Breast epithelium (tissue), 4 donors: ENCODE results near the gene B4GALT2. TPM values are rescaled to one million over a fixed set of nuclear protein-coding genes. Genes with fewer than 3 reads are reported as not detected.
A peak's percentile ranks its signal among the peaks of the same experiment; 100 is the strongest.

Source experiments
- DNase-seq, 2 donors: peaks; one replicate each; pipeline ENCODE4 v3.0.0-alpha.2; 2019; ENCODE audit warnings: low spot score in 2 of 2
- H3K27ac ChIP-seq, 2 donors: fragments of 200-600 bp; sonication (generic) in 1 of 2; one replicate each; pipeline ENCODE4 v1.5.1; 2016 to 2019; ENCODE audit warnings: mild to moderate bottlenecking in 1 of 2
- H3K27me3 ChIP-seq, 2 donors: fragments of 200-600 bp; sonication (generic) in 1 of 2; one replicate each; pipeline versions ENCODE4 v1.5.1 to v1.6.0; 2017 to 2019; ENCODE audit warnings: control low read depth in 1 of 2, mild to moderate bottlenecking in 1 of 2
- H3K36me3 ChIP-seq: fragments of 200-600 bp; one replicate; pipeline ENCODE4 v1.5.1; 2019
- H3K4me1 ChIP-seq, 2 donors: fragments of 200-600 bp; sonication (generic); one replicate each; pipeline ENCODE4 v1.5.1; 2016 to 2019; ENCODE audit warnings: control low read depth in 1 of 2
- H3K4me3 ChIP-seq, 3 donors: fragments of 200-600 bp; sonication (generic); 1 replicate in 2 of 3; 2 replicates in 1 of 3; pipeline ENCODE4 v1.5.1; 2016 to 2019; ENCODE audit warnings: mild to moderate bottlenecking in 3 of 3, moderate library complexity in 2 of 3
- H3K9me3 ChIP-seq, 2 donors: fragments of 200-600 bp; sonication (generic) in 1 of 2; one replicate each; pipeline ENCODE4 v1.5.1; 2016 to 2019; ENCODE audit warnings: control low read depth in 1 of 2
- CTCF ChIP-seq, 3 donors: fragments of 450-650 bp; IDR thresholded peaks; one replicate each; pipeline ENCODE4 v1.5.1; 2016 to 2017; ENCODE audit warnings: antibody characterized with exemption in 3 of 3, mild to moderate bottlenecking in 3 of 3, moderate library complexity in 3 of 3
- POLR2A ChIP-seq: fragments of 450-650 bp; IDR thresholded peaks from one replicate; pipeline ENCODE4 v1.6.1; 2016; ENCODE audit warnings: antibody characterized with exemption, mild to moderate bottlenecking, moderate library complexity
- POLR2AphosphoS5 ChIP-seq, 3 donors: sonication (generic); formaldehyde crosslinking; IDR thresholded peaks; one replicate each; pipeline ENCODE4 v1.6.1; 2017; ENCODE audit warnings: antibody characterized with exemption in 3 of 3
- intact Hi-C: fragments of 100-400 bp; cut with DNase I; formaldehyde crosslinking; loops from one replicate; pipeline ENCODE4 v1.15.1; 2023; ENCODE audit warnings: low total_unique reads
- total RNA-seq, 3 donors: library from RNA; depleted of rRNA; stranded (reverse); fragments of >200 nt; gene quantifications; one replicate each; pipeline ENCODE4 v1.1.0, GENCODE V29; 2016

The B4GALT2 gene
- total RNA-seq, 3 donors from 2014 or later, result 19.8 to 49.9 (median 37.0) TPM

GRCh38 chr1:43947061-43947873 is 31.7 kb upstream of the B4GALT2 start:
- H3K4me1 ChIP-seq, result peaks cover 12% of the 10 kb centered on the region in 2 donors
- TF ChIP-seq POLR2AphosphoS5 (IDR thresholded peaks at IDR 0.05) (no peak), CTCF (IDR thresholded peaks at IDR 0.05) (no peak), POLR2A (no peak)

DNA sequence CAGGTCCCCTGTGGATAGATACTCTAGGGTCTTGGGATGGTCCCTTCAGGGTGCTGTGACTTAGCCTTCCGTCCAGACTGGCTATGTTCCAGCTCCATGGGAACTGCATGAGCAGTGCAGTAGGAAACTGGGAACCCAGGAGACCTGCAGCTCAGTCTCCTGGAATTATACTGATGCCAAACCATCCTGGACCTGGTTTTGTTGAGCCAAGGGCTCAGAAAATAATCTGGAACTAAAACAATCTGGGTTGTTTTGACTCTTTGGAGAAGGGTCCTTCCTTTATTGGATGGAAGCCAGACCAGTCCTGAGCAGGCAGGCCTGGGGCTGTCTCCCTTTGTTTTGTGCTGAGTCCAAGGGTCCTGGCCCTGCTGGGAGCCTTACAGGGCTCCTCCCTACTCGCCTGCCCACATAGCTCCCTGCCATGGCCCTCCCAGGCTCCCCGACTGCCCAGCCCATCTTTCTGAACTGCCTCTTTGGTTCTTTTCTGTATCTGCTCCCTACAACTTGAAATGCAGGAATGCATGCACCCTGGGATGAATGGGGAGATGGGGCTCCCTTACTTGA is 31.1 kb upstream of the B4GALT2 start:
- no peak overlapping the region for H3K27ac ChIP-seq
- DNase-seq, result no peak
- intact Hi-C loops, result no loop called here
- H3K36me3 ChIP-seq, result no peaks in the 10 kb centered on the region
- no peaks in the 10 kb centered on the region for H3K27me3 ChIP-seq
- H3K9me3 ChIP-seq, result no peaks in the 10 kb centered on the region
- peaks cover 12% of the 10 kb centered on the region in 2 donors for H3K4me1 ChIP-seq
- no peak for TF ChIP-seq CTCF (IDR thresholded peaks at IDR 0.05)
- TF ChIP-seq POLR2A, result no peak
- TF ChIP-seq POLR2AphosphoS5 (IDR thresholded peaks at IDR 0.05), result no peak
- H3K4me3 ChIP-seq, result peak overlapping the region; percentile 61 to 95 (median 83)

More at GRCh38 chr1:43947061-43947873, 31.7 kb upstream of the B4GALT2 start:
- intact Hi-C loops, result no loop called here
- Histone ChIP-seq H3K27me3 (no peaks in the 10 kb centered on the region), H3K9me3 (no peaks in the 10 kb centered on the region), H3K36me3 (no peaks in the 10 kb centered on the region), H3K4me3 (peak overlapping the region; percentile 61 to 95 (median 83)), H3K27ac (peak overlapping the region; percentile 98 to 99)
- no peak for DNase-seq

GRCh38 chr1:43949678-43950077 is 29.3 kb upstream of the B4GALT2 start:
- H3K4me1 ChIP-seq, result peaks cover 12% of the 10 kb centered on the region in 2 donors
- DNase-seq, result no peak
- H3K27me3 ChIP-seq, result no peaks in the 10 kb centered on the region
- no peak overlapping the region for H3K4me3 ChIP-seq
- no peaks in the 10 kb centered on the region for H3K36me3 ChIP-seq
- no peak overlapping the region for H3K27ac ChIP-seq
- TF ChIP-seq POLR2AphosphoS5 (IDR thresholded peaks at IDR 0.05), result no peak
- TF ChIP-seq CTCF (IDR thresholded peaks at IDR 0.05), result no peak
- no peak for TF ChIP-seq POLR2A
- H3K9me3 ChIP-seq, result no peaks in the 10 kb centered on the region
- intact Hi-C loops, result loop anchor here (10.0 kb wide), 1 partner anchor 1105 kb away; the partner anchor contains the start of gene ZNF691

DNA sequence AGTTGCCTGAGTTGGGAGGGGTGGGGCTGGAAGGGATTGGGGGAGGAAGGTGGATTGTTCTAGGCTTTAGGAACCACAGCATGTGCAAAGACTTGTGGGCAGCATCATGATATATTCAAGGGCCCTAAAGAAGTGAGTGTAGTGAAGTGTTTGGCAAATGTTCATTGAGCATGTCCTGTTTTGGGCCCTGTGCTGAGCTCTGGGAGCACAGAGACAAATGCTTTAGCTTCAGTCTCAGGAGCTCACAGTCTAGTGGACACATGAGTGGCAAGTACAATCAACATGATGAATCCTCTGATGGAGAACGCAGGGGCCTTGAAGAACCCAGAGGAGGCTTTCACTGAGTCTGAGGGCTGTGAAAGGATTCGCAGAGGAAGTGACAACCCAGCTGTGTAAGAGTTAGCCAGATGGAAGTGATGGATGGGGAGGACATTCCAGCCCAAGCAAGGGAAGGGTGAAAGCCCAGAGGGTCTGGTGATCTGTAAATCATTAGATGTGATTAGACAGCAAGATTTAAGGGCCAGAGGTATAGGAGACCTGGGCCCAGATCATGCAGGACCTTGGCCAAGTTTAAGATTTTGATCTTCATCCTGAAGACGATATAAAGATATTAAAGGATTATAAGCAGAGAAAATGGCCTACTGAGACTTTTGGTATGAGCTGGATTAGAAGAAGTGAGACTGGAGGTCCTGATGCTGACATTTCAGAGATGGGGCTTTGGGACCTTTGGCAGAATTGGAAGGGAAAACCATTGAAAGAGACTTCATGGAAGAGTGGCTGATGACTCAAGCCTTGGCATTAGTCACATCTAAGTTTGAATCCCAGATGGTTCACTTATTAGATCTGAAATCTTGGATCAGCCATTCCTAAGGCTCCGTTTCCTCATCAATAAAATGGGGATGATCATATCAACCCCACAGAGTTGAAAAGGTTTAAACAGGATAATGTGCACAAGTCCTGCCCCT is 27.7 kb upstream of the B4GALT2 start:
- Histone ChIP-seq H3K4me3 (no peak overlapping the region), H3K4me1 (peaks cover 7 to 12% of the 10 kb centered on the region in 2 donors), H3K27ac (no peak overlapping the region), H3K36me3 (no peaks in the 10 kb centered on the region), H3K9me3 (no peaks in the 10 kb centered on the region), H3K27me3 (no peaks in the 10 kb centered on the region)
- TF ChIP-seq POLR2A, result no peak
- TF ChIP-seq CTCF (IDR thresholded peaks at IDR 0.05), result no peak
- TF ChIP-seq POLR2AphosphoS5 (IDR thresholded peaks at IDR 0.05), result no peak
- no peak for DNase-seq
- intact Hi-C loops, result loop anchor here (10.0 kb wide), 1 partner anchor 1107 kb away; the partner anchor contains the start of gene ZNF691
